GM21737 (cell line): ENCODE data around the gene METTL4.

Experiments used
- ATAC-seq: cut with Tn5 transposase; IDR thresholded peaks from one replicate; pipeline ENCODE4 v1.9.1; 2021; ENCODE audit warnings: mild to moderate bottlenecking, moderate library complexity; ENCODE audit not compliant: unreplicated experiment

The METTL4 gene

DNA sequence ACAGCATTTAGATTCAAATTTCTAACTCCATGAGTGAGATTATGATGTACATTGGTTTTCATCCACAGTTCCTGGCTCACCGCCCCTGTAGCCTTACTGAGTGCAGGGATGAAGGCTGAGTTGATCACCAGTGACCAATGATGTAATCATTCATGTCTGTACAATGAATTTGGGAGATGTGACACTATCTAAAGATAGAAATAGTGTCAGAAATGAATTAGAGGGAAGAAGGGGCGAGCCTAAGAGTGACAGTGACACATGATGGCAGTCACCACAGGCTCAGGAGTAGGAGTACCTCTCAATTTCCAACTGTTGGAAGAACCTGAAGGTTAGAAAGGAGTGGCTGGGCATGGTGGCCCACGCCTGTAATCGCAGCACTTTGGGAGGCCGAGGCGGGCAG lies 3.2 kb downstream of the METTL4 start:
- ATAC-seq, result no peak

DNA sequence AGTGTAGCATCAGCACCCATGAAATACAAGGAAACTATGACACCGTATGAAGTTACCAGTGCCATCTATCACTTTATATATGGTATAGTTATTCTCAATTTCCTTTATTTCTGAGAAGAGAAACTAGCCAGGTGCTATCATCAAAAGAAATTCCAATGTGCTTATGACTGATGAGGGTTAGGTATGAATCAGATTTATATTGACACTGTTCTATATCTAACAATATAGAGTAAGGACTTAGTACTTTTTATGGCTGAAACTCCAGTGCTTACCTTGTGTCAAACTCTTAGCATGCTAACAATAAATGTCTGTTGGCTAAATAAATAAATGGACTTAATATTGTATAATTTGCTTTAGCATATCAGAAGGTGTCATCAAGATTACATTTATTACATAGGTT lies 6.9 kb downstream of the METTL4 start:
- no peak for ATAC-seq

DNA sequence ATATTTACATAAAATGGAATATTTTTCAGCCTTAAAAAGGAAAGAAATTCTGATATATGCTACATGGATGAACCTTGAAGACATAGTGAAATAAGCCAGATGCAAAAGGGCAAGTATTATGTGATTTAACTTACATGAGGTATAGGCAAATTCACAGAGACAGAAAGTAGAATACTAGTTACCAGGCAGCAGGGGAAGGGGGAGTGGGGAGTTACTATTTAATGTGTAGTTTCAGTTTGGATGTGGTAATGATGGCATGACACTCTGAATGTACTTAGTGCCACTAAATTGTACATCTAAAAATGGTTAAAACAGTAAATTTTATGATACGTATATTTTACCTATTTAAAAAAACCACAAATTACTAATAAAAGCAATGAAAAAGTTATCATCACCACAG lies 12.1 kb downstream of the METTL4 start:
- no peak for ATAC-seq

DNA sequence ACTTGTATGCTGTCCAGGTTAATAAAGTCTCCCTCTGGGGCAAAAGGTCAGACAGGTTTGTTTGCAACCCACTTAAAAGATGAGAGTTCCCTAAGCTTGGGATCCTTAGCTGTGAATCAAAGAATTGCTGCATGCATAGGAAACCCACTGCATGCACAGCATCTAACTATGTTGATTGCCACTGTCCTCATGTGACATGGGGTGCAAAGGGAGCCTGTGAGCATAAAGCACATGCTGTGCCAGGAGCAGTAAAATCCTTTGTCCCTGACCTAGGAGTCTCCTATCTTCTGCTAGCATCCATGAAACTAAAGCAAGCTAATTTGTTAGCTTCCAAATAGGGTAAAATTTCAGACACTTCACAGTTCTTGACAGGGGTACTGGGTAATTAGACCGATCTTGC lies 13.8 kb downstream of the METTL4 start:
- no peak for ATAC-seq

DNA sequence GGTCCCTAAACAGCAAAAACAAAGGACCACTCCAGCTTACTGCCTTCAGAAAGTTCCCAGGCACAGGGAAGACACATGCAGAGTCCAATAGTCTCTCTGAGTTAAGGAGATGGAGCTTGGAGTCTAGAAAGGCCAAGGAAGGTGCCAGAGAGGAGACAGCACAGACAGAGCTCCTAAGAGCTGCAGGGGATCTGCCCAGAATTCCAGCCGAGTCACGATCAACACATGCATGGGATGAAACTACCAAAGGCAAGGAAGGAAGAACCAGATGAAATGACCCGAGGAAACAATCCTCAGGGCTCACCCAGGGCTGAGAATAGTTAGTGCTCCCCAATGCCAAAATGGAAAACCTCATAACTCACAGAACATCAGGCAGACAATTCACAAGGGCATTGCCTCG lies 15.4 kb downstream of the METTL4 start:
- no peak for ATAC-seq

DNA sequence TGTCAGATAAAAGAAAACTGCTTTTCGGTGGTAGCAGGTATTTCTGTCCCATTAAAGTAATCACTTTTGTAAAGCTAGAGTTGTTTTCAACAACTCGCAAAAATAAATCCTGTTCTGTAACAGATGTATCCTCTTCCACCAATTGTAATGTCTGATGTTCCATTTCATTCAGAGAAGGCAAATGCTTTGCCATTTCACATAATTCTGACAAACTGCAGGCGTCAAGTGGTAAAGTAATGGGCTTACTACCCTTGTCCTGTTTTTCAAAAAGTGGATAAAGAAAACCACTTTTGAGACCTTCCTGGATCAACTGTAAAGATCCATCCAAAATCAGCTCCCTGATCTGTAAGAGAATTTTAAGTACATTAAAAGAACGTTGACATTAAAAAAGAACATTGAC lies 16.6 kb downstream of the METTL4 start:
- no peak for ATAC-seq

DNA sequence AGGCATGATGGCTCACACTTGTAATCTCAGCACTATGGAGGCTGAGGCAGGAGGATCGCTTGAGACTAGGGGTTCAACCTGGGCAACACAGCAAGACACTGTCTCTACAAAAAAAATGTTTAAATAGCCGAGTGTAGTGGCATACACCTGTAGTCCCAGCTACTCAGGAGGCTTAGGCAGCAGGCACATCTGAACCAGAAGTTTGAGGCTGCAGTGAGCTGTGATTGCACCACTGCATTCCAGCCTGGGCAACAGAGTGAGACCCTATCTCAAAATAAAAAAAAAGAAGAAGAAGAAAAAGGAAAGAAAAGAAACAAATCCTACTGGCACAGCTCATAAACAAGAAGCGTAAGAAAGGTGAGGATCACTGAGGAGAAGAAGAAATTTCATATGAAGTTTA lies 19.9 kb downstream of the METTL4 start:
- no peak for ATAC-seq

DNA sequence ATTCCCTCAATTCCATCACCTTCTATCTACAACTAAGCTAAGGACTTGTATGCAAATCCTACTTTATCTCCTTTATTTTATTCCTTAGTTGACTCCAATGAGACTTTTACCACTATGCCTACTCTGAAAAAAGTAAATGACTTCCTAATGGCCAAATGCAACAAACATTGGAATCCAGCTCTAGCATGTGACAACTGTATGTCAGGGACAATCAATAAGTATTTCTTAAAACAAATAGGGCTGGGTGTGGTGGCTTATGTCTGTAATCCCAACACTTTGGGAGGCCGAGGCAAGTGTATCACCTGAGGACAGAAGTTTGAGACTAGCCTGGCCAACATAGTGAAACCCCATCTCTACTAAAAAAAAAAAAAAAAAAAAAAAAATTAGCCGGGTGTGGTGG lies 21.8 kb downstream of the METTL4 start:
- ATAC-seq, result no peak

DNA sequence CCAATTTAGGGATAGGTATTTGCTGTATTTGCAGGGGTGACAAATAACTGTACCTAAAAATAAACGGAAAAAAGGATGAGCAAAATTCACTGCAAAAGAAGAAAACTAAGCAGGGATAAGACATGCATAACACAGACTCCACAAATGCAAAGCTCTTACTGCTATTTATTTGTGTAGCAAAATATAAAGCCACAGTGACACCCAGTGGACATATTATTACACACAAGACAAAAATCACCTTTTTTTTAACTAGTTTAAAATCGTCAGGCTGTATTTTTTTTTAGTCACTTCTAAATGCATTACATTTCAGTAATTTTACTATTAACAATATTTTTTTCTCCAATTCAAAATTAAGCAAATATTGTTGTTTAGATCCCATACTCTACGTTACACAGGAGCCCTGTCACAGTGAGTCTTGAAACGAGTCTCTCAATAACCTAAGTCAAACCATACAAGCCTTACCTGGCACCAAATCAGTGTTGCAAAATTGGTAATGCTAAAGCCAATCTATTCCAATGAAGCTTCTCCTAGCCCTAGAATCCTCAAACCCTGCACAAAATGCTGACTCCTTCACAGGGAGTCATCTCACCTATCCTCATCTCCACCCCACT lies 23.7 kb downstream of the METTL4 start:
- ATAC-seq, result no peak

DNA sequence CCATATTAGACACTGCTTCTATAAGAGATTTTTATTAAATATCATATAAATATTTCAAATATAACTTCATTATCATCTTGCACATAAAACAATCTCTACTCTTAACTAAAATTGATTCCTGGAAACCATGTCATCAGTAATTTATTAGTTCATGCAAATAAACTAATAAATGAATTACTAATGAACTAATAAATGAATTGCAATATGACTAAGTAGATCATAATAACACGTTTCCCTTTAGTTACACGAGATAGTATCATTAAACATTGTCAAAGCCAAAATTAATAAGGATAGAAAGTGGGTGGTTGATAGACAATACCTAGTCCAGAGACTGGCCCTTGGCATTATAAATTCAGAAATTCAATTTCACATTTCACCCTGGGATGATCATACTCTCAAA lies 26.1 kb downstream of the METTL4 start:
- ATAC-seq, result no peak

DNA sequence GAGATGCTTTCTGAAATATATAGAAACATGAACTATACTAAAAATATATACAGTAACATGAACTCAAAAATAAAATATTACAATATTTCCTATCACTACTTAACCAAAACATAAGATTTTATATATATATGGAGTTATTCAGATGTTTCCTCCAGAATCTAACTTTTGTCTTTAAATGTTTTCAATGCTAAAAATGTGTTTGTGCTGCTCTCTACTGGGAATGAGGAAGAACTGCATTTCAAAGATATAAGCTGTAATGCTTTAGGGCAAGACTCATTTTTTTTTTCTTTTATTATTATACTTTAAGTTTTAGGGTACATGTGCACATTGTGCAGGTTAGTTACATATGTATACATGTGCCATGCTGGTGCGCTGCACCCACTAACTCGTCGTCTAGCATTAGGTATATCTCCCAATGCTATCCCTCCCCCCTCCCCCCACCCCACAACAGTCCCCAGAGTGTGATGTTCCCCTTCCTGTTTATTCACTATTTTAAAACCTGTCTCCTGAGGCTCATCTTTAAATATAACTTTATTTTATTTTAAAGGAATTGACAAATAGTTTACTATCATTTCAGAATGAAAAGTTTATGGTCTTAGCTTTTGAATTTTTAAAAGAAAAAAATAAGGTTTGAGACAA lies 29.3 kb downstream of the METTL4 start:
- ATAC-seq, result peak; percentile 64

DNA sequence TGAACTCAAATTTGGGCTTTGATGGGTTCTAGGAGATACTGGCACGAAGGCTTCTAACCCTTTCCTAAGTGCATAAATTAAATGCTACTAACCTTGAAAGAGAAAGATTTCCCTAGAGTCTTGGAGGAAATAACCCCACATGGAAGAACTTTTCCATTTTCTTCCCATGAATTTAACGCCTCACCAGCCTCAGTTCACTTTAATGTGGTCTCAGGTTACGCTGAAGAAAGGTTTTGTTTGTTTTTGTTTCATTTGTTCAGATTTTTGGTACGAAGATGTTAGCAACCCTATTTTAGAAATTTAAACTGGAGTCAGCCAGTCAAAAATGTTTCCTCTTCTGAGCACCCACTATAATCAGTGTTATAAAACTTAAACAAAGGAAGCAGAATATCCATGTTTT lies 30.7 kb downstream of the METTL4 start:
- no peak for ATAC-seq

DNA sequence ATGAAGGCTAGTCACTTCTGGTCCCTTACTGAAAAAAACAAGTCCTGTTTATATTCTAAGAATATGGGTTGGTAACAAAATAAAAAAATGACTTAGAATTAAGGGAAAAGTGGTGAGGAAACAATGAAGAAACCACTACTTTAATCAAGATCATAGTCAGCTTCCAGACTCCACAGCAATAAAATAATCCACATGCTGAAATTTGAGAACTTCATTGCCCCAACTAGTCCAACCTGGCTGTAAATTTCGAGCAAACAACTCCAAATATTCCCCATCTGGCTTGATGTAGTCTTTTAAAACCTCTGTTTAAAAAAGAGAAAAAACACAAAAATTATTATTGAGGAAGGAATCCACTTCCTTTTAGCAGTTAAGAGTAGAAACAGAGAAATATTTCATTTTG lies 32.5 kb downstream of the METTL4 start:
- ATAC-seq, result no peak

DNA sequence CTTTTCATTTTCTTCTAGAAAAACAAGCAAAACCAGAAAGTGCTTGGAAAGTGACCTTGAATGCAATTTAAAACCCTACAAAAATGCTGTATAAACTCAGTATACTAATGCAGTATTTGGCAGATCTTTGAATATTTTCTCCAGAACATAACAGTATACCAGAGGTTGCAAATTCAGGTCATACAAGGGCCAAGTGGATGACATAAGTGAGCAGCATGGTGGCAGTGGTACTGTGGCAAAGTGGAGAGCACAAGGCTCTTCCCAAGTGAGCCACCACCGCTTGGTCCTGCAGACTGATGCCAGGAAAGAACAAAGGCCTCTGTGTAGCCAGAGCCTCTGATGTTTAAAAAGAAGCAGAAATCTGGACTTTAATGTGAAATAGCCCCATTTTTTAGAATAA lies 33.1 kb downstream of the METTL4 start:
- no peak for ATAC-seq

DNA sequence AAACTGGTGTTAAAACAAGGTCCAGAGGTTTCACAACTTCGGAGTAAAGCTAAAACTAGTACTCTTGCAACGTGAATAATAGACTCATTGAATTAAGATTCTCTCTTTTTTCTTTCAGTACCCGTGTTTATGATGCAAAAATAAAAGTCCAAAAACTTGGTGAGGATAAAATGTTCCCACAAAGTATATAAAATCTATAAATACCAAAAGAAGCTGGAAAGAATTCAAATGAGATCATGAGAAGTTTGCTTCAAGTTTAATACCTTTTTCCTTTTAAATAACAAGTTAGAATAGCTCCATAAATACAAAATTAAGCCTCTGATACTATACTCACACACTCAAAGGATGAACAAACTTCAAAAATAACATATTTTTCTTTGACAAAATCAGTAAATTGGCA lies 34.0 kb downstream of the METTL4 start:
- no peak for ATAC-seq

DNA sequence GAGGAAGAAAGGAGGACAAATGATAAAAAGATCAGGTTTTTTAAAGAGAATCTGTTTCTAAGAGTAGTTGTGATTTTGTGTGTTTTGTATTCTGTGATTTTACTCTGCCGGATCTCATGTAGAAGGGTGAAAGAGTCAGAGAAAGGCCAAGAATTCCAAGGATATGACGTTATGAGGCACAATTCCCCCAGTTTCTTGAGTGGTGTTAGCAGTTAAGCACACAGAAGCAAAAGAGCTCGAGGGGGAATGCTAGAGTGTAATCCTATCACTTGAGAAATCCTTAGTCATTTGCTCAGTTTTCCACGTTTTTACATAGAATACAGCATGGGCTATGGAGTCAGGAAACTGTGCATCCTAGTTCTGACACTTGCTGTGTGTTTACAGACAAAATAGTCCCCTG lies 34.8 kb downstream of the METTL4 start:
- ATAC-seq, result no peak

DNA sequence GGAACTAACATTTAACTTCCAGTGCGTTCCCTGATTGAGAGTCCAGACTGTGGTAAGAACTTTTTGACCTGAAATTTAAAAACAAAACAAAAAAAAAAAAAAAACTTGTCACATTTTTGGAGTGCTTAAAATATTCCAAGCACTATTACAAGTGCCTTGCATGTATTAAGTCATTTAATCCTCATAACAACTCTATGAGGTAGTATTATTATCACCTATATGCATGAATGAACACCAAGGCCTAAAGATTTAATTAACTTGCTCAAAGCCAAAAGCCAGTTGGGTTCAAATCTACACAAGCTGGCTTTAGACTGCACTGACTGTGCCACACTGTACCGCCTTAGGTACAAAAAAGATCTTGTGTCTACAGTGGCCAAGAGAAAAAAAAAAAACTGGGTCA lies 35.2 kb downstream of the METTL4 start:
- ATAC-seq, result no peak

DNA sequence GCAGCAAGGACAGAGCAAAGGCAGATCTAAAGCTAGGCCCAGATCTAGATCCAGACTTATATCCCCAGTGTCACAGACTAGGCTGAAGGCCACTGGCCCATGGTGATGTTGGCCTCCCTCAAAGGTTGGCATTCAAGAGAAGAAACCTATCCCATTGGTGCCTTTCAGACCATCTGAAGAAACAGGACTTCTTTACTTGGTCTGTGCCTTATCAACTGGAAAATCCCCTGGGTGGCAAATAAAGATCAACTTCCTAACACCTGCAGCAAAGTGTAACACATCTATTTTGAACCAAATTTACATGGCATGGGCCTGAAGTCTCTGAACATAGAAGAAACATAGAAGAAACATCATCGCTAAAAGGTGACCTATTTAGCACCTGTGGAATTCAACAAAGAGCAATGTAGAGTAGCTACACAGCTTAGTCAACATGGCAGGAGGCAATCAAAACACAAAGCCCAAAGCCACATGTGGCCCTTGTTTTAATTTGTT lies 35.8 kb downstream of the METTL4 start:
- no peak for ATAC-seq

DNA sequence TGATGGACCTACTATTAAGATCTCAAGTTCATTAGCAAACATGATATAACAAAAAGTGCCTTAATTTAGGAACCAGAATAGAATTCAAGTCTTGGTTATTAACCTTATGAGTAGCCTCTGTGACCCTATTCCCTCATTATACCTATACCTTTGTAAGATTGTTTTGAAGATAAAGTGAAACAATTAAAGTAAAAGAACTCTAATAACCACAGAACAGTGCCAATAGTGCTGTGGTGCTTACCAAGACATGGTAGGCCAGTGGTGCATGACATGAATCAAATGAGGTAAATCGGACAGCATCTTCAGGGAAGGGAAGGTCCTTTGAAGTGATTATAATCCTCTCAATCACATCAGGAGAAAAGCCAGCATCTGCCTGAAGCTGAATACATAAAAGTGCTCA lies 36.4 kb downstream of the METTL4 start:
- ATAC-seq, result no peak

DNA sequence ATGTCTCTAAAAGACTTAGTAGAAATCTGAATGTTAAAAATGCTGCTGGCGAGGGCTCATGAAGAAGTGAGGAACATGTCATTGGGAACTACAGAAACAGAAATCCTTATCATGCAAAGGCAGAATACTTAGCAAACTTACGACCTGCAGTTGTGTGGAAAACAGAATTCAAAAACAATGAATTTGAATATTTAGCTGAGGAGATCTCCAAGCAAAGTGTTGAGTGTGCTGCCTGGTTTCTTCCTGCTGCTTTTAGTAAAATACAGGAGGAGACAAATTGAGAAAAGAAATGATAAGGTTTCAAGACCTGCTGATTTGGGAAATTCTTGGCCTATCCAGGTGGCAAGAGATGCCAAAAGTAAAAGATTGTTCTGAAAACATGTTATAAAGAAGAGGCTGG lies 38.5 kb downstream of the METTL4 start:
- ATAC-seq, result no peak

DNA sequence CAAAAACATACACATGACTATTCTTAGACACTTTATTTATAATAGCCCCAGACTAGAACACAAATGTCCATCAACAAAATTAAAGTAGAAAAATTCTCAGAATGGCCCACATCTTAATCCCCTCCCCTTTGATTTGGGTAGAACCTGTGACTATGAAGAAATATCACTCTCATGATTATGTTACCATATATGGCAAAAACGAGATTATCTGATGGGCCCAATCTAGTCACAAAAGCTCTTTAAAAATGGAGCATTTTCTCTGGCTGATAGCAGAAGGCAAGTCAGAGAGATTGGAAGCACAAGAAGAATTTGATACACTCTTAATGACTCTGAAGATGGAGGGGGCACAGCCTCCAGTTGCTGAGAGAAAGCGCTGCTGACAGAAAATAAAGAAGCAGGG lies 39.6 kb downstream of the METTL4 start:
- no peak for ATAC-seq

DNA sequence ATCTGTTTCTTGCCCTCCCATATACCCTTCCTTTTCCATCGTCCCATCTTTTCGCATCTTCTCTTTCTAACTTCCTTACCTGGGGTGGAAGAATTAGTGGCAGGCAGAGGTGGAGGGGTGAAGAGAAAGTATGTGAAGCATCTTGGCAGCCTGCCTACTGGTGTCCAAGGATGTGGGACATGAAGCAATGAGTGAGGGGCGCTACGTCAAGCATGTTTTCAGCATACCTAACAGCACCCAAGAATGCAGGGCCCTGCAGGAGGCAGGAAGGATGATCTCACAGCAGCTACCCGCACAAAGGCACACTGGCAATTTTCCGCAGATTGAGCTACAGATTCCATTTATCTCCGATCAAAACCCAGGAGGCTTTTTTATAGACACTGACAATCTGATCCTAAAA lies 42.2 kb downstream of the METTL4 start:
- no peak for ATAC-seq

DNA sequence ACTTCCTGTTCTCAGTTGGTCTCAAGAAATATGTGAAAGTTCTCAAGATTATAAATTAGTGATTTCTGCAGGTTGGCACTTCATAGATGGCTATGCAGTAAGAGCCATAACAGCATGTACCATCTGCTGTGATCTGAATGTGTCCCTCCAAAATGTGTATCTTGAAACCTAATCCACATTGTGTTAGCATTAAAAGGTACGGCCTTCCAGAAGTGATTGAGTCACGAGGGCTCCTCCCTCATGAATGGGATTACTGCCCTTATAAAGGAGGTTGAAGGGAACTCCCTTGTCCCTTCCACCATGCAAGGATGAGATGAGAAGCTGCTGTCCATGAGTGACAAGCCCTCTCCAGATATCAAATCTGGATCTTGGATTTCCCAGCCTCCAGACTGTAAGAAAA lies 45.0 kb downstream of the METTL4 start:
- no peak for ATAC-seq
